ENCODE data around the gene ZNF827.

DNA sequence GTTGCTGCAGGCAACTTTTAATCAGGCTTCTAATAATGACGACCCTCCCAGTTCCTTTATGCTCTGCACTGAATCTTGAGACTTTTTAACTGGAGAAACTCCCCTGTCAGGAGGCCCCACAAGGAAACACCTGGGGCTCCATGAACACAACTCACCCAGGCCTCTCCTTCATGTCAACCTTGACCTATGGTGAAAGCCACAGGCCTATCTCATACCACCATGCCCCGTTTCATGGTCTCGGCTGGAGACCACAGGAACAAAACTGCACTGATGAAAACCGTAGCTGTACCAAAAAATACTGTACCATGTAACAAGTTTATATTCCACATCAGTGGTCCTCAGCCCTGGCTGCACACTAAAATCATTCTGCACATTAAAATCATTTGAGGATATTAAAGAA lies 57.0 kb downstream of the ZNF827 start:
- TF ChIP-seq, protein P1, sequence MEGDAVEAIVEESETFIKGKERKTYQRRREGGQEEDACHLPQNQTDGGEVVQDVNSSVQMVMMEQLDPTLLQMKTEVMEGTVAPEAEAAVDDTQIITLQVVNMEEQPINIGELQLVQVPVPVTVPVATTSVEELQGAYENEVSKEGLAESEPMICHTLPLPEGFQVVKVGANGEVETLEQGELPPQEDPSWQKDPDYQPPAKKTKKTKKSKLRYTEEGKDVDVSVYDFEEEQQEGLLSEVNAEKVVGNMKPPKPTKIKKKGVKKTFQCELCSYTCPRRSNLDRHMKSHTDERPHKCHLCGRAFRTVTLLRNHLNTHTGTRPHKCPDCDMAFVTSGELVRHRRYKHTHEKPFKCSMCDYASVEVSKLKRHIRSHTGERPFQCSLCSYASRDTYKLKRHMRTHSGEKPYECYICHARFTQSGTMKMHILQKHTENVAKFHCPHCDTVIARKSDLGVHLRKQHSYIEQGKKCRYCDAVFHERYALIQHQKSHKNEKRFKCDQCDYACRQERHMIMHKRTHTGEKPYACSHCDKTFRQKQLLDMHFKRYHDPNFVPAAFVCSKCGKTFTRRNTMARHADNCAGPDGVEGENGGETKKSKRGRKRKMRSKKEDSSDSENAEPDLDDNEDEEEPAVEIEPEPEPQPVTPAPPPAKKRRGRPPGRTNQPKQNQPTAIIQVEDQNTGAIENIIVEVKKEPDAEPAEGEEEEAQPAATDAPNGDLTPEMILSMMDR (CRISPR knock-in tag; IDR thresholded peaks at IDR 0.05) = no peak
- TF ChIP-seq TCF12 (IDR thresholded peaks at IDR 0.05) = no peak
- TF ChIP-seq TCF12 (CRISPR knock-in tag; IDR thresholded peaks at IDR 0.05) = no peak
- no peak for TF ChIP-seq ZFP36L2 (CRISPR knock-in tag; IDR thresholded peaks at IDR 0.05)
- no peak for TF ChIP-seq TP53 (CRISPR knock-in tag; conservative IDR thresholded peaks at IDR 0.05)
- TF ChIP-seq HDAC1 (CRISPR knock-in tag; IDR thresholded peaks at IDR 0.05) = no peak
- TF ChIP-seq FOSL2 (CRISPR knock-in tag; IDR thresholded peaks at IDR 0.05) = no peak
- TF ChIP-seq, protein P2, sequence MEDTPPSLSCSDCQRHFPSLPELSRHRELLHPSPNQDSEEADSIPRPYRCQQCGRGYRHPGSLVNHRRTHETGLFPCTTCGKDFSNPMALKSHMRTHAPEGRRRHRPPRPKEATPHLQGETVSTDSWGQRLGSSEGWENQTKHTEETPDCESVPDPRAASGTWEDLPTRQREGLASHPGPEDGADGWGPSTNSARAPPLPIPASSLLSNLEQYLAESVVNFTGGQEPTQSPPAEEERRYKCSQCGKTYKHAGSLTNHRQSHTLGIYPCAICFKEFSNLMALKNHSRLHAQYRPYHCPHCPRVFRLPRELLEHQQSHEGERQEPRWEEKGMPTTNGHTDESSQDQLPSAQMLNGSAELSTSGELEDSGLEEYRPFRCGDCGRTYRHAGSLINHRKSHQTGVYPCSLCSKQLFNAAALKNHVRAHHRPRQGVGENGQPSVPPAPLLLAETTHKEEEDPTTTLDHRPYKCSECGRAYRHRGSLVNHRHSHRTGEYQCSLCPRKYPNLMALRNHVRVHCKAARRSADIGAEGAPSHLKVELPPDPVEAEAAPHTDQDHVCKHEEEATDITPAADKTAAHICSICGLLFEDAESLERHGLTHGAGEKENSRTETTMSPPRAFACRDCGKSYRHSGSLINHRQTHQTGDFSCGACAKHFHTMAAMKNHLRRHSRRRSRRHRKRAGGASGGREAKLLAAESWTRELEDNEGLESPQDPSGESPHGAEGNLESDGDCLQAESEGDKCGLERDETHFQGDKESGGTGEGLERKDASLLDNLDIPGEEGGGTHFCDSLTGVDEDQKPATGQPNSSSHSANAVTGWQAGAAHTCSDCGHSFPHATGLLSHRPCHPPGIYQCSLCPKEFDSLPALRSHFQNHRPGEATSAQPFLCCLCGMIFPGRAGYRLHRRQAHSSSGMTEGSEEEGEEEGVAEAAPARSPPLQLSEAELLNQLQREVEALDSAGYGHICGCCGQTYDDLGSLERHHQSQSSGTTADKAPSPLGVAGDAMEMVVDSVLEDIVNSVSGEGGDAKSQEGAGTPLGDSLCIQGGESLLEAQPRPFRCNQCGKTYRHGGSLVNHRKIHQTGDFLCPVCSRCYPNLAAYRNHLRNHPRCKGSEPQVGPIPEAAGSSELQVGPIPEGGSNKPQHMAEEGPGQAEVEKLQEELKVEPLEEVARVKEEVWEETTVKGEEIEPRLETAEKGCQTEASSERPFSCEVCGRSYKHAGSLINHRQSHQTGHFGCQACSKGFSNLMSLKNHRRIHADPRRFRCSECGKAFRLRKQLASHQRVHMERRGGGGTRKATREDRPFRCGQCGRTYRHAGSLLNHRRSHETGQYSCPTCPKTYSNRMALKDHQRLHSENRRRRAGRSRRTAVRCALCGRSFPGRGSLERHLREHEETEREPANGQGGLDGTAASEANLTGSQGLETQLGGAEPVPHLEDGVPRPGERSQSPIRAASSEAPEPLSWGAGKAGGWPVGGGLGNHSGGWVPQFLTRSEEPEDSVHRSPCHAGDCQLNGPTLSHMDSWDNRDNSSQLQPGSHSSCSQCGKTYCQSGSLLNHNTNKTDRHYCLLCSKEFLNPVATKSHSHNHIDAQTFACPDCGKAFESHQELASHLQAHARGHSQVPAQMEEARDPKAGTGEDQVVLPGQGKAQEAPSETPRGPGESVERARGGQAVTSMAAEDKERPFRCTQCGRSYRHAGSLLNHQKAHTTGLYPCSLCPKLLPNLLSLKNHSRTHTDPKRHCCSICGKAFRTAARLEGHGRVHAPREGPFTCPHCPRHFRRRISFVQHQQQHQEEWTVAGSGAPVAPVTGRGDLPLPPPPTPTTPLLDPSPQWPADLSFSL (CRISPR knock-in tag; IDR thresholded peaks at IDR 0.05) = no peak
- no peak for TF ChIP-seq SP2 (CRISPR knock-in tag; IDR thresholded peaks at IDR 0.05)
- no peak for TF ChIP-seq SIN3A (IDR thresholded peaks at IDR 0.05; ENCODE audit: borderline replicate concordance, low read depth, low read length)
- no peak for TF ChIP-seq GABPA (IDR thresholded peaks at IDR 0.05; ENCODE audit: low read depth, low read length)
- TF ChIP-seq GABPA (CRISPR knock-in tag; IDR thresholded peaks at IDR 0.05; ENCODE audit: low read depth) = no peak
- TF ChIP-seq KMT2A (CRISPR knock-in tag; IDR thresholded peaks at IDR 0.05) = no peak
- TF ChIP-seq, protein P3, sequence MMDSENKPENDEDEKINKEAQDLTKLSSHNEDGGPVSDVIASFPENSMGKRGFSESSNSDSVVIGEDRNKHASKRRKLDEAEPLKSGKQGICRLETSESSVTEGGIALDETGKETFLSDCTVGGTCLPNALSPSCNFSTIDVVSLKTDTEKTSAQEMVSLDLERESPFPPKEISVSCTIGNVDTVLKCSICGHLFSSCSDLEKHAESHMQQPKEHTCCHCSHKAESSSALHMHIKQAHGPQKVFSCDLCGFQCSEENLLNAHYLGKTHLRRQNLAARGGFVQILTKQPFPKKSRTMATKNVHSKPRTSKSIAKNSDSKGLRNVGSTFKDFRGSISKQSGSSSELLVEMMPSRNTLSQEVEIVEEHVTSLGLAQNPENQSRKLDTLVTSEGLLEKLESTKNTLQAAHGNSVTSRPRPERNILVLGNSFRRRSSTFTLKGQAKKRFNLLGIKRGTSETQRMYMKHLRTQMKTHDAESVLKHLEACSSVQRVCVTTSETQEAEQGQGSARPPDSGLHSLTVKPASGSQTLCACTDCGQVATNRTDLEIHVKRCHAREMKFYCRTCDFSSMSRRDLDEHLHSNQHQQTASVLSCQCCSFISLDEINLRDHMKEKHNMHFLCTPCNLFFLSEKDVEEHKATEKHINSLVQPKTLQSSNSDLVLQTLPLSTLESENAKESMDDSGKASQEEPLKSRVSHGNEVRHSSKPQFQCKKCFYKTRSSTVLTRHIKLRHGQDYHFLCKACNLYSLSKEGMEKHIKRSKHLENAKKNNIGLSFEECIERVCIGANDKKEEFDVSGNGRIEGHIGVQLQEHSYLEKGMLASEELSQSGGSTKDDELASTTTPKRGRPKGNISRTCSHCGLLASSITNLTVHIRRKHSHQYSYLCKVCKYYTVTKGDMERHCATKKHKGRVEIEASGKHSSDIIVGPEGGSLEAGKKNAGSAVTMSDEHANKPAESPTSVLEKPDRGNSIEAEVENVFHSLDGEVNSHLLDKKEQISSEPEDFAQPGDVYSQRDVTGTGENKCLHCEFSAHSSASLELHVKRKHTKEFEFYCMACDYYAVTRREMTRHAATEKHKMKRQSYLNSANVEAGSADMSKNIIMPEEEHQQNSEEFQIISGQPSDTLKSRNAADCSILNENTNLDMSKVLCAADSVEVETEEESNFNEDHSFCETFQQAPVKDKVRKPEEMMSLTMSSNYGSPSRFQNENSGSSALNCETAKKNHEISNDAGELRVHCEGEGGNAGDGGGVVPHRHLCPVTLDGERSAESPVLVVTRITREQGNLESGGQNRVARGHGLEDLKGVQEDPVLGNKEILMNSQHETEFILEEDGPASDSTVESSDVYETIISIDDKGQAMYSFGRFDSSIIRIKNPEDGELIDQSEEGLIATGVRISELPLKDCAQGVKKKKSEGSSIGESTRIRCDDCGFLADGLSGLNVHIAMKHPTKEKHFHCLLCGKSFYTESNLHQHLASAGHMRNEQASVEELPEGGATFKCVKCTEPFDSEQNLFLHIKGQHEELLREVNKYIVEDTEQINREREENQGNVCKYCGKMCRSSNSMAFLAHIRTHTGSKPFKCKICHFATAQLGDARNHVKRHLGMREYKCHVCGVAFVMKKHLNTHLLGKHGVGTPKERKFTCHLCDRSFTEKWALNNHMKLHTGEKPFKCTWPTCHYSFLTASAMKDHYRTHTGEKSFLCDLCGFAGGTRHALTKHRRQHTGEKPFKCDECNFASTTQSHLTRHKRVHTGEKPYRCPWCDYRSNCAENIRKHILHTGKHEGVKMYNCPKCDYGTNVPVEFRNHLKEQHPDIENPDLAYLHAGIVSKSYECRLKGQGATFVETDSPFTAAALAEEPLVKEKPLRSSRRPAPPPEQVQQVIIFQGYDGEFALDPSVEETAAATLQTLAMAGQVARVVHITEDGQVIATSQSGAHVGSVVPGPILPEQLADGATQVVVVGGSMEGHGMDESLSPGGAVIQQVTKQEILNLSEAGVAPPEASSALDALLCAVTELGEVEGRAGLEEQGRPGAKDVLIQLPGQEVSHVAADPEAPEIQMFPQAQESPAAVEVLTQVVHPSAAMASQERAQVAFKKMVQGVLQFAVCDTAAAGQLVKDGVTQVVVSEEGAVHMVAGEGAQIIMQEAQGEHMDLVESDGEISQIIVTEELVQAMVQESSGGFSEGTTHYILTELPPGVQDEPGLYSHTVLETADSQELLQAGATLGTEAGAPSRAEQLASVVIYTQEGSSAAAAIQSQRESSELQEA (CRISPR knock-in tag; IDR thresholded peaks at IDR 0.05; ENCODE audit: not compliant biosample characterization) = no peak
- TF ChIP-seq NFE2L2 (IDR thresholded peaks at IDR 0.05; ENCODE audit: low read length) = no peak
- no peak for TF ChIP-seq JUNB (CRISPR knock-in tag; IDR thresholded peaks at IDR 0.05; ENCODE audit: borderline replicate concordance)

Measured in HepG2 (cell line).